K562 (cell line): Measurements from ENCODE around the gene CCT7. TPM values are rescaled to one million over a fixed set of nuclear protein-coding genes. Genes with fewer than 3 reads are reported as not detected.

Experiments
- ATAC-seq: fragments of 200-7000 bp; cut with Tn5 transposase; 3 replicates; pipeline ENCODE4 v1.9.1; 2020; ENCODE audit warnings: moderate library complexity
- BruUV-seq: library from RNA; stranded (reverse); fragments of 400-500 nt; replicated peaks from 2 replicates; lab custom pipeline; 2021; lab: Mats Ljungman, UMichigan
- CTCF ChIA-PET: fragments of 300-600 bp; formaldehyde crosslinking; extraction: SDS; loops from one replicate; lab custom pipeline; 2021; ENCODE audit warnings: low intra/inter-chr PET ratio; lab: Yijun Ruan, JAX
- POLR2A ChIA-PET: fragments of 300-600, 350-650 bp; sonication (Branson Sonifier 250); formaldehyde crosslinking; extraction: SDS; loops from one replicate; lab custom pipeline; 2021; ENCODE audit warnings: antibody characterized with exemption, inconsistent platforms; lab: Yijun Ruan, JAX
- DNase-seq, 4 experiments: peaks; one replicate each; pipeline versions ENCODE4 v3.0.0 to v3.0.0-alpha.2; 2011 to 2018; ENCODE audit warnings: low spot score in 3 of 4, mixed read lengths in 3 of 4; ENCODE audit errors: extremely low read depth in 1 of 4
- FAIRE-seq: peaks from 2 replicates; lab custom pipeline; 2011; peaks lifted over from hg19 to GRCh38; lab: Jason Lieb, UNC
- H2AFZ ChIP-seq: 2 replicates; pipeline ENCODE4 v1.6.0; 2011; ENCODE audit warnings: low read depth, low read length, control low read depth, inconsistent platforms
- H3K27ac ChIP-seq: fragments of 200-600 bp; 3 replicates; pipeline ENCODE4 v1.8.0; 2011; ENCODE audit warnings: low read depth, mild to moderate bottlenecking, control low read depth, inconsistent platforms, low read length, moderate library complexity, mixed read lengths; ENCODE audit errors: extremely low read depth
- H3K27me3 ChIP-seq, 2 experiments: fragments of 300-600 bp in 1 of 2; 2 replicates in 1 of 2; 3 replicates in 1 of 2; pipeline versions ENCODE4 v1.6.0 to v1.8.0; 2011; ENCODE audit warnings: inconsistent platforms in 2 of 2, low read length in 2 of 2, mild to moderate bottlenecking in 1 of 2, mixed read lengths in 1 of 2, moderate library complexity in 1 of 2; ENCODE audit not compliant: control insufficient read depth in 2 of 2, insufficient read depth in 2 of 2
- H3K36me3 ChIP-seq: fragments of 300-600 bp; 3 replicates; pipeline ENCODE4 v1.8.0; 2011; ENCODE audit warnings: mild to moderate bottlenecking, low read length, inconsistent platforms; ENCODE audit not compliant: control insufficient read depth, insufficient read depth
- H3K4me1 ChIP-seq, 2 experiments: fragments of 200-600 bp in 1 of 2; replicated peaks in 1 of 2; 2 replicates in 1 of 2; 3 replicates in 1 of 2; pipeline versions ENCODE4 v1.5.1 to v1.8.0; 2011; ENCODE audit warnings: inconsistent platforms in 2 of 2, low read length in 2 of 2, mild to moderate bottlenecking in 1 of 2, mixed read lengths in 1 of 2, moderate library complexity in 1 of 2; ENCODE audit not compliant: control insufficient read depth in 2 of 2, insufficient read depth in 2 of 2
- H3K4me2 ChIP-seq: 2 replicates; pipeline ENCODE4 v1.6.1; 2011; ENCODE audit warnings: low read length, control low read depth, inconsistent platforms, mixed read lengths; ENCODE audit not compliant: insufficient read depth
- H3K4me3 ChIP-seq: fragments of 200-600 bp; sonication (generic), shearing (Covaris generic); 2 replicates; pipeline ENCODE4 v1.5.1; 2016; ENCODE audit warnings: control low read depth, inconsistent platforms
- H3K79me2 ChIP-seq: fragments of 200-600 bp; 3 replicates; pipeline ENCODE4 v1.8.0; 2011; ENCODE audit warnings: low read length, inconsistent platforms; ENCODE audit not compliant: control insufficient read depth, insufficient read depth
- H3K9ac ChIP-seq, 2 experiments: 2 replicates each; pipeline versions ENCODE4 v1.6.0 to v1.6.1; 2011; ENCODE audit warnings: low read depth in 2 of 2, low read length in 2 of 2, control low read depth in 1 of 2, inconsistent platforms in 1 of 2, mild to moderate bottlenecking in 1 of 2, mixed read lengths in 1 of 2; ENCODE audit not compliant: insufficient read depth in 1 of 2
- H3K9me1 ChIP-seq: one replicate; pipeline ENCODE4 v1.6.0; 2011; ENCODE audit warnings: inconsistent platforms, mild to moderate bottlenecking, low read length, moderate library complexity; ENCODE audit not compliant: control insufficient read depth, insufficient read depth
- H3K9me3 ChIP-seq: replicated peaks from 2 replicates; pipeline ENCODE4 v1.5.1; 2011; ENCODE audit warnings: low read depth, low read length, inconsistent platforms; ENCODE audit not compliant: control insufficient read depth, insufficient read depth
- H4K20me1 ChIP-seq: replicated peaks from 2 replicates; pipeline ENCODE4 v1.6.1; 2011; ENCODE audit warnings: low read length, inconsistent platforms, mixed read lengths; ENCODE audit not compliant: control insufficient read depth, insufficient read depth
- EP300 ChIP-seq: IDR thresholded peaks from 2 replicates; pipeline ENCODE4 v1.6.1; 2012; ENCODE audit warnings: low read length, improper control_type of control experiment
- NUFIP1 ChIP-seq: fragments of 450-650 bp; IDR thresholded peaks from 2 replicates; pipeline ENCODE4 v1.6.1; 2018; ENCODE audit not compliant: partially characterized antibody
- TBP ChIP-seq: optimal IDR thresholded peaks from 2 replicates; pipeline ENCODE3; 2011; ENCODE audit warnings: low read depth, low read length, improper control_type of control experiment
- TCF7L2 ChIP-seq: fragments of 150-350 bp; IDR thresholded peaks from 2 replicates; pipeline ENCODE4 v1.6.1; 2016; ENCODE audit warnings: low read depth, mild to moderate bottlenecking, low read length, moderate library complexity
- ZNF239 ChIP-seq: fragments of 250-450 bp; sonication (Bioruptor Pico); IDR thresholded peaks from 2 replicates; pipeline ENCODE4 v1.4.0; 2020; ENCODE audit warnings: mild to moderate bottlenecking
- ZNF253 ChIP-seq: fragments of 250-450 bp; sonication (Bioruptor Pico); conservative IDR thresholded peaks from 2 replicates; pipeline ENCODE4 v1.6.1; 2021; ENCODE audit warnings: mild to moderate bottlenecking
- ZNF324 ChIP-seq: fragments of 250-450 bp; sonication (Bioruptor Pico); IDR thresholded peaks from 2 replicates; pipeline ENCODE4 v1.4.0; 2020; ENCODE audit warnings: mild to moderate bottlenecking
- ZNF436 ChIP-seq: fragments of 250-450, 450-650 bp; sonication (Bioruptor Pico); formaldehyde crosslinking; IDR thresholded peaks from 2 replicates; pipeline ENCODE4 v1.7.0; 2020; ENCODE audit warnings: mild to moderate bottlenecking
- in situ Hi-C: fragments of 300-500 bp; cut with MboI; formaldehyde crosslinking; loops from 4 replicates; pipeline ENCODE4 v1.15.0; 2018; ENCODE audit warnings: inconsistent platforms, mixed read lengths
- intact Hi-C: fragments of 100-400 bp; cut with micrococcal nuclease; formaldehyde crosslinking; loops from 2 replicates; pipeline ENCODE4 v1.14.2; 2022
- polyA plus RNA-seq, 8 experiments: library from polyadenylated mRNA; depleted of rRNA in 4 of 8; stranded (reverse) in 5 of 8; unstranded in 3 of 8; fragments of >200 nt; fragmentation: Nextera tagmentation in 2 of 8; fragmentation: Illumina TruSeq in 1 of 8; extraction: Ambion mirVana in 2 of 8; extraction: Trizol in 1 of 8; gene quantifications; 2 replicates each; pipeline versions ENCODE4 v1.2.1 to v1.2.3, GENCODE V29; 2011 to 2014; ENCODE audit warnings: inconsistent platforms in 1 of 8, missing spikeins in 1 of 8
- total RNA-seq, 7 experiments: library from RNA; depleted of rRNA in 6 of 7; stranded (reverse); fragments of >200 nt in 6 of 7; fragmentation: Illumina TruSeq in 2 of 7; extraction: Trizol in 2 of 7; gene quantifications; 2 replicates each; pipeline versions ENCODE4 v1.2.1 to v1.2.3, GENCODE V29; 2011 to 2021; ENCODE audit warnings: low replicate concordance in 1 of 7

Gene CCT7
- total and polyA plus RNA-seq, 9 of the 15 experiments (the other 6 are each of a cell fraction or from before 2014, with no cell fraction given), result 326 to 856 (median 638) TPM

DNA sequence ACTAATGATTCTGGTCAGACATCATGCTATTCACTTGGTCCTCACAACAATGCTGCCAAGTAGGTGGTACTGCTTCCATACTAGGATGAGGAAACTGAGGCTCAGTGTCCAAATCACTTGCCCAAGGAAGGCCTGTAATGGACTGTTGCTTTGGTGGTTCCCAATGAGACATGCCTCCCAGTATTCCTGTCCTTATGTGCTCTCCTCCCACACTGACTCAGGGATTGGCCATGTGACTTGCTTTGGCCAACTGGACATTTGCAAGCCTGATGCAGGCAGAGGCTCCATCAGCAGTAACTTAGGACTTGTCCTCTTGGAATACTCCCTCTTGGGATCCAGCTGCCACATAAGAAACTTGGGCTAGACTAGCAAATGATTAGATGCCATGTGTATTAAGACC is 47.1 kb downstream of the CCT7 start:
- no peak overlapping the region for H3K4me3 ChIP-seq
- no peak for ATAC-seq
- ChIA-PET CTCF (no interaction called here), POLR2A (interaction anchor here (0.6 kb wide), 2 partner anchors 19 to 210 kb away, joined by 3 read pairs; partner anchors contain the start of gene SFXN5)
- H3K36me3 ChIP-seq, result 0 out of 3 replicates have a peak, but pooled peaks cover 2% of the 10 kb centered on the region
- H2AFZ ChIP-seq, result no peak overlapping the region
- no TSS peak for BruUV-seq
- no peaks in the 10 kb centered on the region for H3K27me3 ChIP-seq
- TF ChIP-seq TBP, result no peak
- no peak for TF ChIP-seq TCF7L2
- no peak for TF ChIP-seq ZNF239 (CRISPR knock-in tag)
- no peak for TF ChIP-seq ZNF436 (CRISPR knock-in tag)
- no peak for TF ChIP-seq ZNF324
- no peak for TF ChIP-seq NUFIP1
- TF ChIP-seq EP300, result no peak
- TF ChIP-seq ZNF253 (CRISPR knock-in tag), result no peak
- H4K20me1 ChIP-seq, result 0 out of 2 replicates have a peak, but pooled peaks cover 4% of the 10 kb centered on the region
- no peak overlapping the region for H3K27ac ChIP-seq
- H3K4me2 ChIP-seq, result no peak overlapping the region
- no peak for DNase-seq
- FAIRE-seq, result no peak
- no peak overlapping the region for H3K9ac ChIP-seq
- peaks cover 7% of the 10 kb centered on the region for H3K79me2 ChIP-seq
- no peaks in the 10 kb centered on the region for H3K9me3 ChIP-seq
- intact Hi-C loops (no loop called here), in situ Hi-C loops (no loop called here)
- H3K9me1 ChIP-seq, result no peaks in the 10 kb centered on the region
- H3K4me1 ChIP-seq, result peaks cover 3 to 20% of the 10 kb centered on the region in 2 experiments; a peak in 4 of 5 replicates
